Astrocyte (in vitro differentiated cells and primary cell): Measurements from ENCODE around the gene RGS1. TPM values are rescaled to one million over a fixed set of nuclear protein-coding genes. Genes with fewer than 3 reads are reported as not detected.

Source experiments
- DNase-seq: peaks from one replicate; pipeline ENCODE4 v3.0.0-alpha.2; 2010; ENCODE audit warnings: low read depth
- FAIRE-seq: peaks from 2 replicates; lab custom pipeline; 2011; peaks lifted over from hg19 to GRCh38; lab: Jason Lieb, UNC
- H2AFZ ChIP-seq: 2 replicates; pipeline ENCODE4 v1.6.0; 2012; ENCODE audit warnings: low read depth, low read length, inconsistent platforms
- H3K27ac ChIP-seq: 2 replicates; pipeline ENCODE4 v1.5.1; 2011; ENCODE audit warnings: low read depth, low read length, inconsistent platforms
- H3K27me3 ChIP-seq: 2 replicates; pipeline ENCODE4 v1.6.0; 2011; ENCODE audit warnings: low read length, inconsistent platforms; ENCODE audit not compliant: insufficient read depth
- H3K36me3 ChIP-seq: 2 replicates; pipeline ENCODE4 v1.5.1; 2011; ENCODE audit warnings: low read length, inconsistent platforms; ENCODE audit not compliant: insufficient read depth
- H3K4me1 ChIP-seq: 2 replicates; pipeline ENCODE4 v1.5.1; 2011; ENCODE audit warnings: low read length, inconsistent platforms; ENCODE audit not compliant: insufficient read depth
- H3K4me2 ChIP-seq: 2 replicates; pipeline ENCODE4 v1.6.0; 2012; ENCODE audit warnings: low read length, inconsistent platforms
- H3K4me3 ChIP-seq: 2 replicates; pipeline ENCODE4 v1.5.1; 2011; ENCODE audit warnings: low read depth, mild to moderate bottlenecking, low read length, inconsistent platforms; ENCODE audit not compliant: insufficient read depth
- H3K79me2 ChIP-seq: 2 replicates; pipeline ENCODE4 v1.6.0; 2012; ENCODE audit warnings: mild to moderate bottlenecking, low read length, inconsistent platforms; ENCODE audit not compliant: insufficient read depth
- H3K9ac ChIP-seq: 2 replicates; pipeline ENCODE4 v1.6.0; 2012; ENCODE audit warnings: mild to moderate bottlenecking, low read length, inconsistent platforms
- H3K9me3 ChIP-seq: 2 replicates; pipeline ENCODE4 v1.5.1; 2012; ENCODE audit warnings: low read depth, mild to moderate bottlenecking, low read length, inconsistent platforms; ENCODE audit not compliant: insufficient read depth
- H4K20me1 ChIP-seq: 2 replicates; pipeline ENCODE4 v1.6.0; 2012; ENCODE audit warnings: low read length, inconsistent platforms; ENCODE audit not compliant: insufficient read depth
- H3K27ac Mint-ChIP-seq: one replicate; pipeline ENCODE4 v1.8.0; 2021; ENCODE audit warnings: mild to moderate bottlenecking, mixed read lengths; ENCODE audit not compliant: unreplicated experiment
- H3K27me3 Mint-ChIP-seq: one replicate; pipeline ENCODE4 v1.8.0; 2021; ENCODE audit warnings: low read depth, mixed read lengths; ENCODE audit not compliant: unreplicated experiment
- H3K36me3 Mint-ChIP-seq: one replicate; pipeline ENCODE4 v1.8.0; 2021; ENCODE audit warnings: low read depth, mixed read lengths; ENCODE audit not compliant: unreplicated experiment
- H3K4me1 Mint-ChIP-seq: one replicate; pipeline ENCODE4 v1.8.0; 2021; ENCODE audit warnings: low read depth, mixed read lengths; ENCODE audit not compliant: unreplicated experiment
- H3K4me3 Mint-ChIP-seq: one replicate; pipeline ENCODE4 v1.8.0; 2021; ENCODE audit warnings: mild to moderate bottlenecking, moderate library complexity, mixed read lengths; ENCODE audit not compliant: unreplicated experiment
- H3K9me3 Mint-ChIP-seq: one replicate; pipeline ENCODE4 v1.8.0; 2021; ENCODE audit warnings: mild to moderate bottlenecking, mixed read lengths; ENCODE audit not compliant: unreplicated experiment
- EZH2 ChIP-seq: IDR thresholded peaks from 2 replicates; pipeline ENCODE4 v1.6.1; 2012; ENCODE audit warnings: mild to moderate bottlenecking, low read length, inconsistent platforms; ENCODE audit not compliant: insufficient read depth
- total RNA-seq: library from RNA; stranded (reverse); gene quantifications from 2 replicates; pipeline ENCODE4 v1.2.1, GENCODE V29; 2021
- TF ChIP-seq, protein P1 (sequence below): IDR thresholded peaks from 2 replicates; pipeline ENCODE4 v1.5.1; 2011; ENCODE audit warnings: low read depth, mild to moderate bottlenecking, inconsistent platforms, low read length, moderate library complexity; ENCODE audit not compliant: insufficient read depth

Gene RGS1
- total RNA-seq, 1 donor from 2014 or later: not detected

DNA sequence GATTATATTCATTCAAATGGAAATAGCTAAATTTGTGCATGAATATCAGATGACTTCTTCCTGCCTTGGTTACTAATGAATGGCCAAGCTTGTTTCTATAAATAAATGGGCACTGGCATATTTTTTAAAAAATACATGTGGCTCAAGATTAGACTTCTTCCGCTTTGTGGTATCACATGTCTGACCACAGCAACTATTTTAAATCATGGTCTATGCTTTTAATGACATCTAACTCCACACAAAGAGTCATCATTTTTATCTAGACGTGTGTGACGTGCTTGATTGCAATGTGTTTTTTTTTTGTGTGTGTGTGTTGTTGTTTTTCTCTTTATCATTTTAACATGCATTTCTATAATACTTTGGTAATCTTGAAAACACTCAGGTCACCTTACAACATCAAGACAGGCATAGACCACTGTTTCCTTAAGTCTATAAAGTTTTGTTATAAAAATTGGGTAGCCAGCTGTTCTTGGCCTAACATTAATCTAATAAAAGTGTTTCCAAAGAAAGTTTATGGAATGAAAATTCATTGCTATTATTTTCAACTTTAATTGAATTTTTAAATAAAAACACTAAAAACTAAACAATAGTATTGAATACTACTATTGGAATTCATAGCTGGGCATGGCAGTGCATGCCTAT is 29.5 kb downstream of the RGS1 start:
- Mint-ChIP-seq H3K4me3 (no peak overlapping the region), H3K36me3 (no peaks in the 10 kb centered on the region), H3K4me1 (peaks cover 11% of the 10 kb centered on the region), H3K27ac (no peak overlapping the region), H3K9me3 (no peaks in the 10 kb centered on the region), H3K27me3 (no peaks in the 10 kb centered on the region)
- H3K4me2 ChIP-seq: no peak overlapping the region
- no peaks in the 10 kb centered on the region for H3K9me3 ChIP-seq
- H3K27me3 ChIP-seq: no peaks in the 10 kb centered on the region
- no peak overlapping the region for H2AFZ ChIP-seq
- H3K9ac ChIP-seq: no peak overlapping the region
- H3K36me3 ChIP-seq: no peaks in the 10 kb centered on the region
- FAIRE-seq: no peak
- H3K79me2 ChIP-seq: no peaks in the 10 kb centered on the region
- no peak overlapping the region for H3K4me3 ChIP-seq
- TF ChIP-seq, protein P1, sequence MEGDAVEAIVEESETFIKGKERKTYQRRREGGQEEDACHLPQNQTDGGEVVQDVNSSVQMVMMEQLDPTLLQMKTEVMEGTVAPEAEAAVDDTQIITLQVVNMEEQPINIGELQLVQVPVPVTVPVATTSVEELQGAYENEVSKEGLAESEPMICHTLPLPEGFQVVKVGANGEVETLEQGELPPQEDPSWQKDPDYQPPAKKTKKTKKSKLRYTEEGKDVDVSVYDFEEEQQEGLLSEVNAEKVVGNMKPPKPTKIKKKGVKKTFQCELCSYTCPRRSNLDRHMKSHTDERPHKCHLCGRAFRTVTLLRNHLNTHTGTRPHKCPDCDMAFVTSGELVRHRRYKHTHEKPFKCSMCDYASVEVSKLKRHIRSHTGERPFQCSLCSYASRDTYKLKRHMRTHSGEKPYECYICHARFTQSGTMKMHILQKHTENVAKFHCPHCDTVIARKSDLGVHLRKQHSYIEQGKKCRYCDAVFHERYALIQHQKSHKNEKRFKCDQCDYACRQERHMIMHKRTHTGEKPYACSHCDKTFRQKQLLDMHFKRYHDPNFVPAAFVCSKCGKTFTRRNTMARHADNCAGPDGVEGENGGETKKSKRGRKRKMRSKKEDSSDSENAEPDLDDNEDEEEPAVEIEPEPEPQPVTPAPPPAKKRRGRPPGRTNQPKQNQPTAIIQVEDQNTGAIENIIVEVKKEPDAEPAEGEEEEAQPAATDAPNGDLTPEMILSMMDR: no peak
- no peak for TF ChIP-seq EZH2
- peaks cover 5% of the 10 kb centered on the region for H3K4me1 ChIP-seq
- peak; percentile 80 for DNase-seq
- no peaks in the 10 kb centered on the region for H4K20me1 ChIP-seq
- no peak overlapping the region for H3K27ac ChIP-seq

DNA sequence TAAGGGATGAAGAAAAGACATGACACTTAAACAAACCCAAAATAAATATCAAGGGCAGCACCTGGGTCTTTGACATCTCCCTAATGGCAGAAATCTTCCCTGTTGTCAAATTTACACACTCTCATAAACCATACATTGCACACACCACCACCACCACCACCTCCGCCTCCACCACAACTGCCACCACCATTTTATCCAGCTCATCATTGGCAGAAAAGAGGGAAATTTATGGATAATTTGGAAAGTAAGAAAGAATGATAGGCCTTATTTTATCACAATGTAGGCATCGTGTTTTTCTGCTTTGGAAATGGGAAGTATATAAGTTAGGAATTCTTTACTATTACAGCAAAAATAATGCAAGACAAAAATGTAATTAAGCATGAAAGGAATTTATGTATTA is 33.1 kb downstream of the RGS1 start:
- no peak overlapping the region for H2AFZ ChIP-seq
- H3K9ac ChIP-seq: no peak overlapping the region
- H3K79me2 ChIP-seq: no peaks in the 10 kb centered on the region
- DNase-seq (no peak), FAIRE-seq (no peak)
- Mint-ChIP-seq H3K9me3 (no peaks in the 10 kb centered on the region), H3K27ac (no peak overlapping the region), H3K4me1 (no peaks in the 10 kb centered on the region), H3K27me3 (no peaks in the 10 kb centered on the region), H3K4me3 (no peak overlapping the region), H3K36me3 (no peaks in the 10 kb centered on the region)
- no peak overlapping the region for H3K4me2 ChIP-seq
- H3K9me3 ChIP-seq: no peaks in the 10 kb centered on the region
- no peaks in the 10 kb centered on the region for H4K20me1 ChIP-seq
- no peak overlapping the region for H3K27ac ChIP-seq
- H3K27me3 ChIP-seq: no peaks in the 10 kb centered on the region
- no peak overlapping the region for H3K4me3 ChIP-seq
- H3K4me1 ChIP-seq: no peaks in the 10 kb centered on the region
- H3K36me3 ChIP-seq: no peaks in the 10 kb centered on the region
- TF ChIP-seq, protein P1: no peak
- no peak for TF ChIP-seq EZH2
